Smooth muscle cell (in vitro differentiated cells): Measurements from ENCODE around the gene TSC2. TPM values are rescaled to one million over a fixed set of nuclear protein-coding genes. Genes with fewer than 3 reads are reported as not detected.
"Not testable (repeated sequence)": the region's sequence is repeated elsewhere in the genome, so short reads cannot be mapped to it uniquely, and the experiment has no call there.

Experiments used
- DNase-seq: peaks from one replicate; lab custom pipeline; 2025; ENCODE audit not compliant: unreplicated experiment; lab: John Stamatoyannopoulos, UW
- H2AFZ ChIP-seq: fragments of 200-600 bp; sonication (generic); 2 replicates; pipeline ENCODE4 v1.6.0; 2016; ENCODE audit warnings: antibody characterized with exemption, low read depth, mild to moderate bottlenecking
- H3F3A ChIP-seq: fragments of 200-600 bp; sonication (generic); 2 replicates; pipeline ENCODE4 v1.6.0; 2017; ENCODE audit warnings: antibody characterized with exemption, low read depth
- H3K27ac ChIP-seq: fragments of 200-600 bp; sonication (generic); 2 replicates; pipeline ENCODE4 v1.5.1; 2016; ENCODE audit warnings: low read depth, mild to moderate bottlenecking
- H3K27me3 ChIP-seq: fragments of 200-600 bp; sonication (generic); 2 replicates; pipeline ENCODE4 v1.6.1; 2016; ENCODE audit warnings: low read depth, mild to moderate bottlenecking
- H3K36me3 ChIP-seq: fragments of 200-600 bp; sonication (generic); 2 replicates; pipeline ENCODE4 v1.5.1; 2016; ENCODE audit warnings: low read depth
- H3K4me1 ChIP-seq: fragments of 200-600 bp; sonication (generic); 2 replicates; pipeline ENCODE4 v1.5.1; 2016; ENCODE audit warnings: low read depth
- H3K4me2 ChIP-seq: fragments of 200-600 bp; sonication (generic); 2 replicates; pipeline ENCODE4 v1.6.0; 2016; ENCODE audit warnings: mild to moderate bottlenecking
- H3K4me3 ChIP-seq: fragments of 200-600 bp; sonication (generic); 2 replicates; pipeline ENCODE4 v1.5.1; 2016; ENCODE audit warnings: mild to moderate bottlenecking
- H3K79me2 ChIP-seq: fragments of 200-600 bp; sonication (generic); 2 replicates; pipeline ENCODE4 v1.6.0; 2016; ENCODE audit warnings: low read depth, mild to moderate bottlenecking
- H3K9ac ChIP-seq: fragments of 200-600 bp; sonication (generic); 2 replicates; pipeline ENCODE4 v1.6.0; 2016; ENCODE audit warnings: low read depth
- H3K9me3 ChIP-seq: fragments of 200-600 bp; sonication (generic); replicated peaks from 2 replicates; pipeline ENCODE4 v1.5.1; 2016; ENCODE audit warnings: low read depth
- H4K20me1 ChIP-seq: fragments of 200-600 bp; sonication (generic); 2 replicates; pipeline ENCODE4 v1.6.0; 2016; ENCODE audit warnings: low read depth
- WGBS: methylation state at CpG from one replicate; pipeline ENCODE4 v1.1.7; 2016; ENCODE audit warnings: low lambda C conversion rate; 5-methylcytosine and 5-hydroxymethylcytosine counted together
- polyA plus RNA-seq: library from polyadenylated mRNA; unstranded; fragments of >200 nt; fragmentation: Nextera tagmentation; extraction: Ambion mirVana; gene quantifications from 2 replicates; pipeline ENCODE4 v1.2.1, GENCODE V29; 2016
- total RNA-seq: library from RNA; depleted of rRNA; stranded (reverse); fragments of >200 nt; gene quantifications from 2 replicates; pipeline ENCODE4 v1.2.3, GENCODE V29; 2014

TSC2 gene
- total and polyA plus RNA-seq, 2 experiments from 2014 or later: 64.5 to 74.7 TPM

- 99% methylated on average over 68 of the region's 73 CpGs for WGBS
- not testable (repeated sequence) for H3K9me3 ChIP-seq, H3K27me3 ChIP-seq, H3K79me2 ChIP-seq, H3K4me3 ChIP-seq, H4K20me1 ChIP-seq, DNase-seq, H3K9ac ChIP-seq, H3K36me3 ChIP-seq, H2AFZ ChIP-seq, H3K4me2 ChIP-seq, H3K27ac ChIP-seq, H3F3A ChIP-seq, H3K4me1 ChIP-seq
Observed at GRCh38 chr16:2108446-2109270, 60.9 kb downstream of the TSC2 start.

GRCh38 chr16:2109271-2109580 lies 61.4 kb downstream of the TSC2 start:
- H3F3A ChIP-seq, H4K20me1 ChIP-seq, H3K9me3 ChIP-seq, H3K4me3 ChIP-seq, H3K4me2 ChIP-seq, H3K4me1 ChIP-seq, H3K79me2 ChIP-seq, H3K27me3 ChIP-seq, H3K36me3 ChIP-seq, DNase-seq, H3K9ac ChIP-seq, H2AFZ ChIP-seq, H3K27ac ChIP-seq: not testable (repeated sequence)
- 96% methylated on average over 20 of the region's 25 CpGs for WGBS

GRCh38 chr16:2109872-2110271 lies 62.1 kb downstream of the TSC2 start:
- not testable (repeated sequence) for H2AFZ ChIP-seq, H4K20me1 ChIP-seq, H3K4me3 ChIP-seq, H3K4me1 ChIP-seq, H3F3A ChIP-seq, H3K9ac ChIP-seq, H3K9me3 ChIP-seq, H3K27me3 ChIP-seq, H3K4me2 ChIP-seq, H3K27ac ChIP-seq, DNase-seq, H3K79me2 ChIP-seq, H3K36me3 ChIP-seq
- 97% methylated on average over 21 of the region's 23 CpGs for WGBS

GRCh38 chr16:2110332-2111008 lies 62.7 kb downstream of the TSC2 start:
- H3K4me3 ChIP-seq, H3K79me2 ChIP-seq, H3K9ac ChIP-seq, H3K36me3 ChIP-seq, H4K20me1 ChIP-seq, H3F3A ChIP-seq, DNase-seq, H3K4me1 ChIP-seq, H3K27me3 ChIP-seq, H2AFZ ChIP-seq, H3K27ac ChIP-seq, H3K4me2 ChIP-seq, H3K9me3 ChIP-seq: not testable (repeated sequence)
- over 99% methylated on average over 38 of the region's 43 CpGs for WGBS

- not testable (repeated sequence) for H4K20me1 ChIP-seq, H3K27me3 ChIP-seq, H3K27ac ChIP-seq, H3K79me2 ChIP-seq, H3K4me2 ChIP-seq, H3K4me1 ChIP-seq, H3K9me3 ChIP-seq, H2AFZ ChIP-seq, H3K4me3 ChIP-seq, DNase-seq, H3K36me3 ChIP-seq, H3F3A ChIP-seq, H3K9ac ChIP-seq
- WGBS: 98% methylated on average over 24 of the region's 36 CpGs
Observed at GRCh38 chr16:2111009-2111353, 63.2 kb downstream of the TSC2 start.

GRCh38 chr16:2111412-2112335 lies 63.9 kb downstream of the TSC2 start:
- not testable (repeated sequence) for H3K27ac ChIP-seq, H3K9ac ChIP-seq, H3K4me3 ChIP-seq, H3K36me3 ChIP-seq, H2AFZ ChIP-seq, H3K79me2 ChIP-seq, H3K27me3 ChIP-seq, H3K4me2 ChIP-seq, H3K9me3 ChIP-seq, H3F3A ChIP-seq, H3K4me1 ChIP-seq, DNase-seq
- peaks cover 14% of the 10 kb centered on the region for H4K20me1 ChIP-seq
- 97% methylated on average over 43 of the region's 65 CpGs for WGBS

GRCh38 chr16:2112539-2113106 lies 64.8 kb downstream of the TSC2 start:
- 97% methylated on average over 30 of the region's 30 CpGs for WGBS
- peaks cover 14% of the 10 kb centered on the region for H4K20me1 ChIP-seq
- not testable (repeated sequence) for H3K27me3 ChIP-seq, H3K4me1 ChIP-seq, H3K9ac ChIP-seq, H2AFZ ChIP-seq, DNase-seq, H3K36me3 ChIP-seq, H3K9me3 ChIP-seq, H3K4me2 ChIP-seq, H3K79me2 ChIP-seq, H3K27ac ChIP-seq, H3F3A ChIP-seq, H3K4me3 ChIP-seq

- not testable (repeated sequence) for H3K27ac ChIP-seq, H3K4me2 ChIP-seq, DNase-seq, H3K36me3 ChIP-seq, H3K4me1 ChIP-seq, H2AFZ ChIP-seq, H3K4me3 ChIP-seq, H3F3A ChIP-seq, H3K9ac ChIP-seq, H3K9me3 ChIP-seq, H3K27me3 ChIP-seq
- peaks cover 14% of the 10 kb centered on the region for H4K20me1 ChIP-seq
- peaks cover 14% of the 10 kb centered on the region for H3K79me2 ChIP-seq
- 98% methylated on average over 26 of the region's 26 CpGs for WGBS
Observed at GRCh38 chr16:2114225-2114624, 66.4 kb downstream of the TSC2 start.
